Choroid plexus epithelial cell (primary cell): ENCODE results near the gene HOXD9.

Experiments
- DNase-seq: peaks from one replicate; pipeline ENCODE4 v3.0.0-alpha.2; 2010; ENCODE audit warnings: low read depth
- H3K4me3 ChIP-seq: 2 replicates; pipeline ENCODE4 v1.5.1; 2011; ENCODE audit warnings: low read depth, mild to moderate bottlenecking, control low read depth, low read length, moderate library complexity
- CTCF ChIP-seq: conservative IDR thresholded peaks from 2 replicates; pipeline ENCODE4 v1.5.1; 2011; ENCODE audit warnings: low read depth, mild to moderate bottlenecking, control low read depth, inconsistent platforms, low read length, moderate library complexity

Gene HOXD9

GRCh38 chr2:176150584-176151441 lies 28.3 kb downstream of the HOXD9 start:
- H3K4me3 ChIP-seq: no peak overlapping the region
- DNase-seq: no peak
- no peak for TF ChIP-seq CTCF

GRCh38 chr2:176151442-176152287 lies 29.1 kb downstream of the HOXD9 start, which contains the start of gene HOXD4:
HOXD4 (plus strand) TSS chr2:176151550; CDS start chr2:176151634, 84 bp downstream.
- no peak for DNase-seq
- TF ChIP-seq CTCF: no peak
- H3K4me3 ChIP-seq: no peak within 1 kb of the TSS

- no peak for TF ChIP-seq CTCF
- no peak for DNase-seq
- H3K4me3 ChIP-seq: no peak overlapping the region
These were observed 30.0 kb downstream of the HOXD9 start for GRCh38 chr2:176152350-176153181.

DNA sequence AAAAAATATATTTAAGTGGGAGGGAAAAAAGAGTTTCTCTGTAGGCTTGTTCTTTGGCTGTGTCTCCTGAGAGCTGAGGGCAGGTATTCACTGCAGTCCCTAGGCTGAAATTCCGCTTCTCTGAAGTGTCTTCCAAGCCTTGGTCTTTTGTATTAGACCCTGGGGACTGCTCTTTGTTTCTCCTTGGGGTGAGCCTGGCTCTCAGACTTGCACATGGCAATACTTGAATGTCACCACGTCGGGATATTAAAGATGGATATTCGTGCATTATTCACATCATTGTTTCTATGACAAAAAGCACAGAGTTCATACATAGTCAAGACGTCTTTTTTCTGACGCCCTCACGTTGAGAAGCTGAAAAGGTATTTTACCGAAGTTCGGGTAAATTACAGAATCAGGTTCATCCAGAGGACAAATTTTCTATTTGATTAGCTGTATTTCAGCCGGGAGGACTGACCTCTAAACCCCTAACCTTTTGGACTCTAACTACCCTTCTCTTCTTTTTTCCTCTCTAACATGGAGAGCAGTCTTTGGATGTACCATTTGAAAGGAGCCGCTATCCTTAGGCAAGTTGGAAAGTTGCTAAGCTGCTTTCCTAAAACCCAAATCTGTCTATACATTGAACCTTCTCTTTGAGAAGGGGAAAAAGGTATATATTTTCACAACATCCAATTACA lies 32.2 kb downstream of the HOXD9 start:
- H3K4me3 ChIP-seq: no peak overlapping the region
- no peak for TF ChIP-seq CTCF
- DNase-seq: no peak

DNA sequence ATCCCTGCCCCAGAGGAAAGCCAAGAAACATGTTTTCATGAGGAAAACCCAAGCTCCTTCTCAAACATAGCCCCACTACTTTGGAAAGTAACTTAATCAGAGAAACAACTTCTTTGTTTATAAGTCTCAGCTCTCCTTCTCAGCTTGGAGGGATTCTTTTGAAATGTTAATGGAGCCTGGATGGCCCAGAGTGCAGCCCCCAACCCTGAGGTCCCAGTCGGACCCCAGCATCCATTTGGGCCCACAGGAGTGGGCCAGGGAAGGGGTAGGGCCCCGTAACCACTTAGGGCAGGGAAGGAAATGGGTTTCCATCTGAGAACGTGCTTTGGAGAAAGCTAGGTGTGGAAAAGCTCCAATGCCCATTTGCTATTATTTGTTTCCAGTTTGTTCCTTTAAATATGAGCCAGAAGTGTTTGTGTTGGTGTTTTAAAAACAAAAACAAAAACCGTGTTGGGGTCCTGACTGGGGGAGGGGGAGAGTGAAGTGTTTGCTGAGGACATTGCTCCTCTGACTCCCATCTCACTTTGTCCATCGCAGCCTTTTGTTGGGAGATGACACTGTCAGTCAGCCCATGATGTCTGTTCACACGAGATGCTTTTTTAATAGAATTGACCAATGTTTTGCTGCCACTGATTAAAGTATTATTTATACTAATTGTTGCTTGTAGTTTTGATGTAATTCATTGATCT lies 33.0 kb downstream of the HOXD9 start:
- TF ChIP-seq CTCF: no peak
- DNase-seq: no peak
- no peak overlapping the region for H3K4me3 ChIP-seq
